Measurements from ENCODE around the gene CASP12.

Gene CASP12

DNA sequence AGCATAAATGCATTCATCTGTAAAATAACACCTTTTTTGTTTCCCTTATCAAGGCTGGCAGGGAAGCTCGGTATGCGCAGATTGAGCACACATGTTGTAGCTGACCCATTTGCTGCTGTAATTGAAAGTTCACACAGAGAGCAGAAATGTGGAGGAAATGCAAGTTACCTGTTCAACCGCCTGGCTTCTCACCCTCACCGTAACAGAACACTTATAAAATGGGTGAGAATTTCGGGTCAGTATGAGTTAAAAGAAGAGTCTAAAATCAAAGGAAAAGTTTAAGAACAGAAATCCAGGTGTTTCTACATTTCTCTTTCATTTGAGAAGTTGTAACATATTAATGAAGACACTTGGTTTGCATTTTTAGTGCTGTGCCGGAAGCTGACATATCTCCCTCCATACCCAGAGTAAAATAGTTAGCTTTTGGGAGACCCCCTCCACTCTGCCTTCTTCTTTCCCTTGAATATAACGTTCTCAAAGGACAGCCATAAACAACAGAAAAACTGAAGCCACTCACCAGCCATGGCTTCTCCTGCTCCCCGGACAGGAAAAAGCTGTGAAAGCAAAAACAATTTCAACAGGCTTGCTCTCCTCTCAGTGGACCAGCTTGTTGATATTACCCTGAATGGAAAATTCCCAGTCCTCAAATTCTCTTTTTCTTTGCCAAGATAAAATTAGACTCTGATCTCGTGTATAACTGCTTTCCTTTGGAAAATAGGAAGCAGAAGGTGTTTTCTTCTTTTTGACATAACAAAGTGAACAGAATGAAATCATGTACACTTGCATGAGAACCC lies at the start of gene CASP12:
Gene CASP12, minus strand, starts transcription at position 570 of the 794 bp plus-strand sequence.
- no peak for TF ChIP-seq GATA3 (IDR thresholded peaks at IDR 0.05; ENCODE audit: low read depth, low read length)
- no peak for TF ChIP-seq GATA2 (IDR thresholded peaks at IDR 0.05; ENCODE audit: low read depth, low read length)

DNA sequence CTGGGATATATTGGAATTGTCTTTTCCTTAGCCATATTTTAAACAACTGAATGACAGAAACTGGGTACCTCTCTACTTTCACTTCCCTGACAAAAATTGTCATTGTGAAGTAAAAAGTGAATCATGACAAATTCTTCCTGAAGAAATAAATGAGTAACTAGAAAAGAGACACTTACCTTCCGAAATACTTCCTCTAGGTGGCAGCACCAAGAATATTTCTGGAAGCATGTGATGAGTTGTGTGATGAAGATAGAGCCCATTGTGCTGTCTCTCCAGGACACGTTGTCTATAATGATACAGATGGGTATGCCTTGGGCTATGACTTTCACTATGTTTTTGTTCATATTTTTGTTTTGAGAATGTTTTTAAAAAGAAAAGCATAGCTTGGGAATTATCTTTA lies 48.6 kb upstream of the CASP12 start:
- TF ChIP-seq GATA2 (IDR thresholded peaks at IDR 0.05; ENCODE audit: low read depth, low read length) (no peak), GATA3 (IDR thresholded peaks at IDR 0.05; ENCODE audit: low read depth, low read length) (no peak)

DNA sequence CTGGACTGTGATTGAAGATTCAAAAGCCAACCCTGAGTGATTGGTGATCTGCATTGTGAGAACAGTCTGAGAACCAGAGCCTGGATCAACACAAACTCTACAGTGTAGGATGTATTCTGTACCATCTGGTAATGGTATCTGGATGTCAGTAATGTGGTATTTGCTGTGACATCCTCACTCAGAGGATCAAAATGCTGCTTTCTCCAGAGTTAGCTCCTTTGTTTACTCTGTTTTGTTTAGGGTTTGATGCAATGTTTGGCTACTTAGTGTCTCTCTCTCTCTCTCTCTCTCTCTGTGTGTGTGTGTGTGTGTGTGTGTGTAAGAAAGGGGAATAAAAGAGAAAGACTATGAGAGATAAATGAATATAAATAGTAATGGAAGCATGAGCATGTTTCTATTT lies 45.8 kb upstream of the CASP12 start:
- TF ChIP-seq GATA2 (IDR thresholded peaks at IDR 0.05; ENCODE audit: low read depth, low read length) (no peak), GATA3 (IDR thresholded peaks at IDR 0.05; ENCODE audit: low read depth, low read length) (no peak)

DNA sequence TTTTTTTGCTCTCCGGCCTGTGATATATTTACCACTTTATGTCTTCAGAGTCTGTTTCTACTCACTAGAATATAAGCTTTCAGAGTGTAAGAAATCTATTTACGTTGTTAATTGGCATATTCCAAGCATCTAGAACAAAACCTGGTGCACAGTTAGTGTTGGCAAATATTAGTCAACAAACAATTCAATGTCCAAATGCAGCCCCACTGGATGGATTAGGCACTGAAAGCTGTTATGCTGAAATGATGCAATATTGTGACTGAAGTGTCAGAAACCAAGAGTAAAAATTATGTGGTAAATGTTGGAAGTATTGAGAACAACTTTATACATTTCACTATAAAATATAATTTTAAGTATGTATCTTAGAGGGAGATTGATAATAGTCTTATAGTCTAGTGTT lies 45.3 kb upstream of the CASP12 start:
- TF ChIP-seq GATA3 (IDR thresholded peaks at IDR 0.05; ENCODE audit: low read depth, low read length) (no peak), GATA2 (IDR thresholded peaks at IDR 0.05; ENCODE audit: low read depth, low read length) (no peak)

DNA sequence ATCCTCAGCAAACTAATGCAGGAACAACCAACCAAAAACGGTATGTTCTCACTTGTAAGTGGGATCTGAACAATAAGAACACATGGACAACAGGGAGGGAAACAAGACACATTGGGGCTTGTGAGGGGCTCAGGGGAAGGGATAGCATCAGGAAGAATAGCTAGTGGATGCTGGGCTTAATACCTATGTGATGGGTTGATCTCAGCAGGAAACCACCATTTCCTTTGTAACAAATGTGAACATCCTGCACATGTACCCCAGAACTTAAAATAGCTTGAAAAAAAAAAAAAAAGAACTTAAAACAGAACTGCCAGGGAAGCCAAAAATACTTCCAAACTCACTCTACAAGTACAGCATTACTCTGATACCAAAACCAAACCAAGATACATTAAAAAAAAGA lies 36.3 kb upstream of the CASP12 start:
- TF ChIP-seq GATA3 (IDR thresholded peaks at IDR 0.05; ENCODE audit: low read depth, low read length) = no peak
- TF ChIP-seq GATA2 (IDR thresholded peaks at IDR 0.05; ENCODE audit: low read depth, low read length) = no peak

DNA sequence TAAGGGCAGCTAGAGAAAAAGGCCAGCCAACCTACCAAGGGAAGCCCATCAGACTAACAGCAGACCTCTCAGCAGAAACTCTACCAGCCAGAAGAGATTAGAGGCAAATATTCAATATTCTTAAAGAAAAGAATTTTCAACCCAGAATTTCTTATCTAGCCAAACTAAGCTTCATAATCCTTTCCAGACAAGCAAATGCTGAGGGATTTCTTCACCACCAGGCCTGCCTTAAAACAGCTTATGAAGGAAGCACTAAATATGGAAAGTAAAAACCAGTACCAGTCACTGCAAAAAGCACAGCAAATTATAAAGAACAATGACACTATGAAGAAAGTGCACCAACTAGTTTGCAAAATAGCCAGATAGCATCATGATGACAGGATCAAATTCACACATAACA lies 30.6 kb upstream of the CASP12 start:
- TF ChIP-seq GATA3 (IDR thresholded peaks at IDR 0.05; ENCODE audit: low read depth, low read length) (no peak), GATA2 (IDR thresholded peaks at IDR 0.05; ENCODE audit: low read depth, low read length) (no peak)

DNA sequence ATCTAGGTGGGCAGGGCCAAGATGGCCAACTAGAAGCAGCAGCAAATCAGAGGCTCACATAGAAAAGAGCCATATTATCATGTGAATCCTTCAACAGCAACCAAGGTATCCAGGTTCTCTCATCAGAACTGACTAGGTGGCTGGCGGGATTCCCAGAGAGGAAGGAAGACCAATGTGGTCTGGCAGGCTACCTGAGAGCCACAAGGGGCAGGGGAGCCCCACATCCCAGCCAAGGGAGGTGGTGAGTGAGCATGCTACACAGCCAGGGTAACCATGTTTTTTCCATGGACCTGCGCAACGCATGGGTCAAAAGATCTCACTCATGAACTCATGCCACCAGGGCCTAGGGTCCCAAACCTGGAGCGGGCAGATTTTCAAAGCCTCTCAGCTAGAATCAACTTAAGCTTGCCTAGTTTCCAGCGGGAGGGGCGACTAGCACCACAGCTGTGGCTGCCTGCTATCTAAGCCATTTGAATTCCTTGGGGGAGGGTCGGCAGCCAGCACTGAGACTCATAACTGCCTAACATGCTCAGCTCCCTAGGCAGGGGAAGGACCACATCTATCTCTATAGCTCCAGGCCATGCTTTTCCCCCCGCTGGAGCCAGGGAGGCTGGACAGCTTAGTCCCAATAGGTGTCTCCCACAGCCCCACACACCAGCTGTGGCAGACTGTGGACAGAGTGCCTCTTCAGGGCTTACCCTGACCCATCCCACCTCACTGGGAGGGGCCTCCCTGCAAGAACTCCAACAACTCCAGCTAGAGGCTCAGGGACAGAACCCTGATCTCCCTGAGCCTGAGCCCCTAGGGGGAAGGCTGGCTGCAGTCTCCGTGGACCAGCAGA lies 28.7 kb upstream of the CASP12 start:
- TF ChIP-seq GATA2 (IDR thresholded peaks at IDR 0.05; ENCODE audit: low read depth, low read length) = no peak
- TF ChIP-seq GATA3 (IDR thresholded peaks at IDR 0.05; ENCODE audit: low read depth, low read length) = no peak

DNA sequence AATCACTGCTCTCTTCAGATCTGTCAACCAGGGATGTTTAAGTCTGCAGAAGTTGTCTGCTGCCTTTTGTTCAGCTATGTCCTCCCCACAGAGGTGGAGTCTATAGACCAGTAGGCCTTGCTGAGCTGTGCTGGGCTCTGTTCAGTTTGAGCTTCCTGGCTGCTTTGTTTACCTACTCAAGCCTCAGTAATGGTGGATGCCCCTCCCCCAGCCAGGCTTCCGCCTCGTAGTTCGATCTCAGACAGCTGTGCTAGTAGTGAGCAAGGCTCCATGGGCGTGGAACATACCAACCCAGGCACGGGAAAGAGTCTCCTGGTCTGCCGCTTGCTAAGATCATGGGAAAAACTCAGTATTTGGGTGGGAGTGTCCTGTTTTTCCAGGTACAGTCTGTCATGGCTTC lies 27.6 kb upstream of the CASP12 start:
- no peak for TF ChIP-seq GATA3 (IDR thresholded peaks at IDR 0.05; ENCODE audit: low read depth, low read length)
- TF ChIP-seq GATA2 (IDR thresholded peaks at IDR 0.05; ENCODE audit: low read depth, low read length) = no peak

DNA sequence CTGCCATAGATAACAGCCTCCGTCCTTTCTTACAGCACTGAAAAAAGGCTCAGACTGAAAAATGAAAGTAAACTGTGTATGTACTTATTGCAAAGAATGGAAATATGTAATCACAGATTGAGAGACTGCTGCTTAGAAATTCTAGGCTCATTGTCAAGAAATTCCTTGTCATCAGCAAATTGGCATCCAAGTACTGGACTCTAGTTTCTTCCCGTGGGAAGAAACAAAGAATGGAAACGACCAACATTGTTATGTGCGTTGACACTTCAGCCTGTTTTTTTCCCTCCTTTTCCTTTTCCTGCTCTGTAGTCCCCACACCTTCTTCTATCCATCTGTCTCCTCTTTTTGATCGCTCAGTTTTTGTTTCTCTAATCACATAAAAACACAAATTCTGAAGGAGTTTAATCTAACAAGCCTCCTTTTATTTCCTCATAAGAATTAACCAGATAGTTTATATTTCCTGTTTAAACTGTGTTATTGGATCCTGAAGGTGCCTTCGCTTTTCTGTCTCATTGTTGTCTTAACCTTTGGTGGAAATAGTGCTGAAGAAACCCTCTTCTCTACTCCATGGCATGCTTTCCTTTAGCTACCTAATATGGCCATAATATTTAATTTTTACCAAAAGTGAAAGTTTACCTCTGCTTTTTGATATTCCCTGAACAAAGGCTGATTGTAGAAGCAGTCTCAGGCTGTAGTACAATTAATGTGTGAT lies 20.0 kb upstream of the CASP12 start:
- TF ChIP-seq GATA3 (IDR thresholded peaks at IDR 0.05; ENCODE audit: low read depth, low read length) = no peak
- TF ChIP-seq GATA2 (IDR thresholded peaks at IDR 0.05; ENCODE audit: low read depth, low read length) = no peak

DNA sequence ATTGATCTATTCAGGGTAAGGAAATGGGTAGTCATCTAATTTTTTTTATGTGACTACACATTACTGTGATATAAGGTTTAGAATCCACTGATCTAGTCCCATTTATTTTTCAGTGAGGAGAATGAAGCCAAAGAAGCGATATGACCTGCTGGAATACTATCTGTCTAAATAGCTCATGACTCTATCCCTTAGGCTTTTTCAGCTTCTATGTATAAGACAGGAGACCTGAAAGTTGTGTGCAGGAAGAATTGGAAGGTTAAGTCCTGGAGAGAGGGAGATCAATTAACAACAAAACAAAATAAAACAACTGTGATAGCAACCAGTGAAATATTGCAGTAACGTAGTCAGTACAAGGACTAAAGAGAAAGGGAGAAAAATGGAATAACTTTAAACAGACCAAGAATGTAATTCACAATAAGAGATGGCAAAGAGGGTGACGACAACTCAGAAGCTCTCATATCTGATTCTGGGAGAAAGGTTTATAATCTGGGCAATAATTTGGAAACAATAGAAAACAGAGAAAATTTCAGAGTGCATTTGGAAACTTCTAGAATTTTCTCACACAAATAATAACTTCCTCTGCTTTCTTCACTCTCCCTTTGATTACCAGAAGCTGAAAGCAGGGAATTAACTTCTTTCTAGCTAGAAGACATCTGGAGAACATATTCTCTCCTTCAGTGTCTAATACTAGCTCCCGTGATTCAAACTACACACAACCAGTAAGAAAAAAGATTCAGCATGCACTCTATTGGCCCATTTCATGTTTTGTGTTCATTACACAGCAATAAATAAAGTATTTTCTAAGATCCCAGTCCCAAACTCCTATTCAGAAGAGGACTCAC lies 19.2 kb upstream of the CASP12 start:
- TF ChIP-seq GATA3 (IDR thresholded peaks at IDR 0.05; ENCODE audit: low read depth, low read length) (no peak), GATA2 (IDR thresholded peaks at IDR 0.05; ENCODE audit: low read depth, low read length) (no peak)

DNA sequence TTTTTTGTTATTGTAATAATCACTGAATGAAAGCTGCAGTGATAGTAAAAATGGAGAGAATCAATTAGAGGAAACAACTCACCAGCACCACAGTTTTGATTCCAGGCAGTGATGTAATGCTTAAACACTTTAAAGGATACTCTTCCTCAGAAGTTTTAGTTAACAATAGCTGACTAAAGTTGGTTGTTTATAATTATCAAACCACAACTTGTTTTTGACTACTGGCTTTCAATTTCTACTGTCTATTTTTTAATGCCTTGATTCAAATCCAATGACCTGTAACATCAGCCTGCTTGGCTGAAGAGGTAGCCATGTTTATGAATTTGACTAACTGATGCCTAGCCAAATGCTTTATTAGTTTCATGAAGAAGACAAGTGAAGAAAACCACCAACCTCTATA lies 18.2 kb upstream of the CASP12 start:
- no peak for TF ChIP-seq GATA2 (IDR thresholded peaks at IDR 0.05; ENCODE audit: low read depth, low read length)
- TF ChIP-seq GATA3 (IDR thresholded peaks at IDR 0.05; ENCODE audit: low read depth, low read length) = no peak

DNA sequence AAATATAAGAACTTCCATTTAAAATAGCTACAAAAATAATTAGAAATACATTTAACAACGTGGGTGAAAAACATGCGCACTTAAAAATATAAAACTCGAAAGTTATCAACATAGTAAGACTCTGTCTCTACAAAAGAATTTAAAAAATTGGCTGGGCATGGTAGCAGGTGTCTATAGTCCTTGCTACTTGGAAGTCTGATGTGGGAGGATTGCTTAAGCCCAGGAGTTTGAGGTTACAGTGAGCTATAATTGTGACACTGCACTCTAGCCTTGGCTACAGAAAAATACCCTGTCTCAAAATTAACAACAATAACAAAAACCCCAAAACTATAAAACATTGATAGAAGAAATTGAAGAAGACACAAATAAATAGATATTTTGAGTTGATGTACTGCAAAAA lies 13.8 kb upstream of the CASP12 start:
- no peak for TF ChIP-seq GATA2 (IDR thresholded peaks at IDR 0.05; ENCODE audit: low read depth, low read length)
- TF ChIP-seq GATA3 (IDR thresholded peaks at IDR 0.05; ENCODE audit: low read depth, low read length) = no peak

DNA sequence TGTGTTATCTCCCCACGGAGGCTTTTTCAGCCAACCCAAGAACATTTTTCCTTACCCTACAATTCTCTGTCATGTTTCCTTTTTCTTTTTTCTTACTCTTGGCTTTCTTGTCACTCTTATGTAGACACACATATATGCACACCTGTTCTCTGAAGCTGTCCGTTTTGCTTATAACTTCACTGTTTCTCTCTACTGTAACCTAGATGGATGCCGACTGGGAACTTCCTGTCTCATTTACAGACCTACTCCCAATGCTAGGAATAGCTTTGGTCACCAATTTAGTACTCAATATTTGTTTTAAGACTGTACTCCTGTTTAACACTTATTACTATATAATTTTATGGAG lies 9.9 kb upstream of the CASP12 start:
- TF ChIP-seq GATA3 (IDR thresholded peaks at IDR 0.05; ENCODE audit: low read depth, low read length) (no peak), GATA2 (IDR thresholded peaks at IDR 0.05; ENCODE audit: low read depth, low read length) (no peak)
